ENCODE data around the gene HEBP1.
"Not testable (repeated sequence)": the region's sequence is repeated elsewhere in the genome, so short reads cannot be mapped to it uniquely, and the experiment has no call there.

HEBP1 gene, protein sequence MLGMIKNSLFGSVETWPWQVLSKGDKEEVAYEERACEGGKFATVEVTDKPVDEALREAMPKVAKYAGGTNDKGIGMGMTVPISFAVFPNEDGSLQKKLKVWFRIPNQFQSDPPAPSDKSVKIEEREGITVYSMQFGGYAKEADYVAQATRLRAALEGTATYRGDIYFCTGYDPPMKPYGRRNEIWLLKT

DNA sequence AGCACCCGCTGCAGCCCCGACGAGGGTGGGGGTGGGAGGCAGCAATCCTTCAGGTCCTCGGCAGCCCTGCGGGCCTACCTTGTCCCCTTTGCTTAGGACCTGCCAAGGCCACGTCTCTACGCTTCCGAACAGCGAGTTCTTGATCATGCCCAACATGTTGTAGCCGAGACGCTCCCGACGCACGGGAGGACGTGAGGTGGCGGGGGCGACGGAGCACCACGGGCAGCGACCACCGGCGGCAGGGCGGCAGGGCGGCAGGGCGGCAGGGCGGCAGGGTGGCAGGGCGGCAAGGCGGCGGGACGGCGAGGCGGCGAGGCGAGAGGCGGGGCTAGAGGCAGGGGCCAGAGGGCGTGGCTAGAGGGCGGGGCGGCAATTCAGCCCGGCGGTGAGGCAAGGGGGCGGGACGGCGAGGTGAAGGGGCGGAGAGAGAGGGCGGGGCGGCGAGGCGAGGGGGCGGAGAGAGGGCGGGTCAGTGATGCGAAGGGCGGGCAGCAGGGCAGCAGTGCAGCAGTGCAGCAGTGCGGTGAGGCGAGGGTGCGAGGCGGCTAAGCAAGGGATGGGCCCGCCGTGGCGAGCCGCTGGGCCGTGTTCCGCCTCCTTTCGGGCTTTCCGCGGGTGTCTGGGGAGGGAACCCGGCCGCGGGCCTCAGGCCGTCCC lies at the start of gene HEBP1:
TSS of gene HEBP1 (minus strand) at position 307 of the 657 bp plus-strand sequence. CDS start at position 156, 151 bp downstream.
- DNase-seq: peak; percentile 77 to 89

DNA sequence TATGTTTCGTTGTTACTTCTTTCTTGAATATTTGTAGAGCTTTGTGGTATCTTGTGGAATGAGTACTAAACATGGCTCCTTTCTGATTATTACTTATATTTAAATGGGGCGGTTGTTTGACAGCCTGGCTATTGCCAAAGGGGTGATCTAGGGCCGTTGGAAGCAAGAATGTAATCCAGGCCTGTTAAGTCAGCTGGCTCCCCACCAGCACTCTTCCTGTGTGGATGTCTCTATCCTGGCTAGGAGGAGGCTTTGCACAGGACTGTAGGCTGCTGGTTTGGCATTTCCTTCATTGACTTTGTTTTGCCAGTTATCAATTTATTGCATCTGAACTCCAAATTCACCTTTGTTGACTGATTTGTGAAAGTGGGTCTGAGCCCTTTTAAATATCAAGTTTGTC lies 49.8 kb upstream of the HEBP1 start:
- no peak for DNase-seq

DNA sequence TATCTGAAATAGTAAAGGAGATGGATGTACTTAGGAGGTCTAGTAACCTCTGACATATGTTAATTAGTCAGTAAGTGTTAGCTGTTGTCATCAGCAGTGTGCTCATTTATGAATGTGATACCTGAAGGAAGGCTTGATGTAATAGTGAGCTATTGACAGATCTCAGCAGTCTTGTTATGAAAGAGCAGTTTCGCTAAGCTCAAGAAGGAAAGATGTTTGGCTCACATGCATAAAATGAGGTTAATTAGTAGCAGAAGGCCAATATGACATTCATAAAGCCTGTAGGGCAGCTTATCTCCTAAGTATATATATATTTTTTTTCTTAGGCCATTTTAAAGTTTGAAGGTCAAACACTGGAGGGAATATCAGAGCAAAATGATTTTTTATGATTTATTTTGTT lies 46.9 kb upstream of the HEBP1 start:
- DNase-seq: no peak

DNA sequence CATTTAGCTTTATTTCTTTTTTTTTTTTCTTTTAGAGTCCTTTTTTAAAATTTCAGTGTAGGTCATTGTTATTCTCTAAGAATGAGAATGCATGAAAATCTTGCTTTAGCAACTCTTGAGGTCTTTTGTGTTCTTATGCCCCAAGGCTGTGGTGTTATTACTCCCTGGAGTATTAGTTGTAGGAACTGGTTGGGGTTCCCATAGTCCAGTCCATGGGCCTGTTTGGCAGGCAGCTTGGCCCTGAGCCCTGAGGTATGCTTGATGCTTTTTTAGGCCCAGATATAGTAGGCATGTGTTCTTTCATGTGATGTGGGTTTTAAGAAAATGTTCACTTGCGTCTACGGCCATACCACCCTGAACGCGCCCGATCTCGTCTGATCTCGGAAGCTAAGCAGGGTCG lies 45.8 kb upstream of the HEBP1 start:
- DNase-seq: no peak

DNA sequence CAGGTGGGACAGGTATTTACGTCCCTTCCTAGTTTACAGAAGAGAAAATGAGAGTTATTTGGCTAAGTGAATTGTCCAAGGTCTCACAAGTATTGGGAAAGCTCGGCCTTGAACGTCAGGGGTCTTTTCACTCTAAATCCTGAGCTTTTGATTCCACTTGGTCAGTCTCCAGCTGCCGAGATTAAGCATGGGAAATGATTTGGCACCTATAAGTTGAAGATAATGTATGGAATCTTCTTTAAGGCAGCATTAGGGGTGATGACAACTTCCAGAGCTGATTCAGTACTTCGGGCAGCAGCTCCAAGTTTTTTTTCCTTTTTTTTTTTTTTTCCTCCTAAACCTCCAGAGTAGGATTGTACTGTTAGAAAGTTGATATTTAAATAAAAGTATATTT lies 44.8 kb upstream of the HEBP1 start:
- DNase-seq: no peak

DNA sequence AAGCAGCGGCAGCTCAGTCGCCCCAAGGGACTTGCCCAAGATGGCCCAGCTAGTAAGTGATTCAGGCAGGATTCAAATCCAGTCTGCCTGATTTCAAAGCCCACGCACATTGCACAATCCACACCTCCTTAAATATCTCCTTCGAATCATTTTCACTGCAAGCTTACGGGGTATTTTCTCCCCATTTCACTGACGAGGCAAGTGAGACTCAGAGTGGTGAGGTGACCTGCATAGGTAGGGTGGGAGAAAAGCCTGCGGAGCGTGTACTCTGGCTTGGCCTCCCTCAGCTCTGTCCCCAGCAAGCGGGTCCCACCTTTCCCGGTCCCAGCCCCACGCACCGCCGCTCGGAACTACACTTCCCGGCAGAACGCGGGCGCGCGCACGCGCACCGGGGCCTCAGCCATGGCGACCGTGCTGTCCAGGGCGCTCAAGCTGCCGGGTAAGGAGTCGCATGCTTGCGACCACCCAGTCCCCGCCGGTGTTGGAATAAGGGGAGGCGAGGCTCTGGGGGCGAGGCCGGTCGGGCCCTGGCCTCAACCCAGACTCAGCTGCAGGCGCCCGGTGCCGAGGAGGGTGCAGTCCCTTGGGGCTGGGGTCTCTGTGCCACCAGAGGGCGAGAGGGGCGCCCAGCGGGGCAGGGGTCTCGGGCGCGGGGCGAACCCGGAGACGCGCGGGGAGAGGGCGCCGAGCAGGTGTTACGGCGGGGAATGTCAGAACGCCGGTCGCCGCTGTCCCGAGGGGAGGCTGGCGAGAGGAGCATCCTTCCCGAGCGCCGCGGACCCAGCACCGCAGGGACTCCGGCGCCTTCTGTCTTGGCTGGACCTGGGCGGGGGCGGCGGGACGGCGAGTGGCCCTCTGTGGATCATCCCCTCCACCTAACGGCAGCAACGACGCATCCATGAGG lies 44.2 kb upstream of the HEBP1 start, which contains the start of gene FAM234B:
TSS of gene FAM234B (plus strand) at position 380 of the 904 bp plus-strand sequence. CDS start at position 403, 23 bp downstream.
- peak; percentile 49 to 77 for DNase-seq

DNA sequence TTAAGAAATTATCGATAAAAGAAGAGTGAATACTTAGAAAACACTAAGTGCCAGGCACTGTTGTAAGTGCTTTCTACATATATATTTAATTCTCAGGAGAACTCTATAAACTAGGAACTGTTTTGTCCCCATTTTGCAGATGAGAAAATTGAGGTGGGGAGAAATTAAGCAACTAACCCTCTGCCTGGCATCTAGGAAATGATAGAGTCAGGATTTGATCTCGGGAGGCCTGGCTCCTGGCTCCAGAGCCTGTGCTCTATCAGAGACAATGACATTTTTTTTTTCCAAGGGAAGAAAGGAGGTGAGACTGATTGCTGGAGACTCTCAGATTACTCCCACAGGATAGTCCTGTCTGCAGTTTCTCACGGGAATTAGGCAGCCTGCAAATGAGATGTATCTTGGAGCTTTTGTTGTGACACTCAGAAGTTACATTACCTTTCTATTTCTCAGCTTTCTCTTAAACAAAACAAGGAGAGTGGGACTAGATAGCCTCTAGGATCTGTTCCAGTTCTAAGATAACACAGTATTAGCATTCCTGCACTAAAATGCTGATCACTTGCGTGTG lies 42.7 kb upstream of the HEBP1 start:
- no peak for DNase-seq

DNA sequence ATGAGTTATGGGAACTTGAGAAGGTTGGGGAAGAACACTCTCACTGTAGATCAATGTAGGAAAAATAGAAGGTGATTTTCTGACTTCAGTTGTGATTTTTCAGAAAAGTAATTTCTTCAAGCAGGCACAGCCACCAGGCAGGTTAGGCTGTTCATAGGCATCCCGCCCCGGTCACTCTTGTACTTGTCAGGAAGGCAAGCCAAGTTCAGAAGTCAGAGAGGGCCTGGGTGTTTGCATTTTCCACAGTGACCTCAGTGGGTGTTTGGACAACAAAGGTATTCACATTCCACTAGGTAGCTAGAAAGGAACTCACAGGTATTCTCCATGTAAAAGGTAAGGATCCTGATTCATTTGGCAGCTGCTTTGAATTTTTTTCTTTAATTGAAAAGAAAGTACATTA lies 41.2 kb upstream of the HEBP1 start:
- no peak for DNase-seq

DNA sequence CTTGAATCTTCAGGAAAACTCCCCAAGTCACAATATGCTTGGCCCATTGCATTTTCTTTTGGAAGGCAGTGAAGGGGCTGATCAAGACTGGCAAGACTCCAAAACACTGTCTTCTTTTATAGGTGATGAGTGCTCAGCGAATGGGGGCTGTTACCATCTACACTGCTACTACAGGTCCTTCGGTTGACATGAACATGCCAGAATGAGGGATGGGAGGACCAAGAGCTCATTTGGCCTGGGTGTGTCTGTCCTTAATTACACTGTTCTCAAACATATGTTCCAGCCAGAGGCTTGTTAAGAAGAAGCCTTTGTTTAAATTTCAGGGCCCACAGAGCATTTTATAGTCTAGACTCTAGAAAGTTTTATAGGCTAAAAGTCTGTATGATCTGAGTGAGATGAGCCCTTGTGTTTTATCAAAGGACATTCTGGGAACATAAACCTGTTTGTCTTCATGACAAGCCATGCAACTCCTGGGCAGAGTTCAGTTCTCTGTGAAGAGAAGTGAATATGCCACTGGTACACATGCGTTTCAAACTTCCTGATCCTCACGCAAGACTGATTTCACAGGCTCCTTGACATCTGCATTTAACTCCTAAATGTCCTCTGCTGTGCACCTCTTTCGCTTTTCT lies 39.4 kb upstream of the HEBP1 start:
- no peak for DNase-seq

DNA sequence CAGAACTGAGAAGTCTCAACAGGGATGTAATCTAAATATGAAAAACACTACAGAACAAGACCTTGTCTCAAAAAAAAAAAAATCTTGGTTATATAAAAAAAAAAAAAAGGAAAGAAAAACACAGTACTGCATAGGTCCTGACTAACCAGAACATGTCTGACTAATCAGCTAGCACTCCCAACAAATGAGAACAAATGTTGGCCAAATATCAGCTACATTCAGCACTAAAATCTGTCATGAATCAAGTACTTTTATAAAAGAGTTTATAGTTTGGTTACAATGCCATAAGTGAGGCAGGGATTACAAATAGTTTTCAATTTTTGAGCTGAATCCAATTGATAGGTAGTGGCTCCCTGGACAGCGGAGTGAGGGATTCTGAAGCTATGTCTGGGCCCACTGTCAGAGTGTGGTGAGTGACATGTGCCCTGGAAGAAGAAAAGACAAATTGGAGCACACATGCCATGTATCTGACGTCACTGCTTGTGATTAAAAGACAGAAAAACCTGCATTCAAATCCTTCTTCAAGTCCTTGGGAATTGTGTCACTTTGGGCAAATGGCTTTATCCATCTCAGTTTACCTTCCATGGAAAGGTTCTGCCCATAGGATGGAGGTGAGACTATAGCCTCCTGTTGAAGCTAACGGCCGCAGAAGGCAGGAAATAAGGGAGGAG lies 38.6 kb upstream of the HEBP1 start:
- DNase-seq: no peak

DNA sequence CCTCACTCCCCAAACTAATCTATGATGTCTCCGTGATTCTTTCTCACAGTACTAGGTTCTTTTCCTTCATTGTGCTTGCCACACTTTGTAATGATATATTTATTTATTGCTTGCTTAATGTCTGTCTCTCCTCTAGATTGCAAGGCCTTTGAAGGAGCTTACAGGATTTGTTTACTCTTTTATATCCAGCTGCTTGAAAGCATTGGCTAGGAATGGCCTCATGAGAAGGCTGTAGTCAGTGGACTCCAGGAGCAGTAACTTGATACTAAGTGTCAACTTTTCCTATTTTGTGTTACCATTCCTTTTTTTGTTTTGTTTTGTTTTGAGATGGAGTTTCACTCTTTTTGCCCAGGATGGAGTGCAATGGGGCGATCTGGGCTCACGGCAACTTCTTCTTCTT lies 36.8 kb upstream of the HEBP1 start:
- DNase-seq: no peak

DNA sequence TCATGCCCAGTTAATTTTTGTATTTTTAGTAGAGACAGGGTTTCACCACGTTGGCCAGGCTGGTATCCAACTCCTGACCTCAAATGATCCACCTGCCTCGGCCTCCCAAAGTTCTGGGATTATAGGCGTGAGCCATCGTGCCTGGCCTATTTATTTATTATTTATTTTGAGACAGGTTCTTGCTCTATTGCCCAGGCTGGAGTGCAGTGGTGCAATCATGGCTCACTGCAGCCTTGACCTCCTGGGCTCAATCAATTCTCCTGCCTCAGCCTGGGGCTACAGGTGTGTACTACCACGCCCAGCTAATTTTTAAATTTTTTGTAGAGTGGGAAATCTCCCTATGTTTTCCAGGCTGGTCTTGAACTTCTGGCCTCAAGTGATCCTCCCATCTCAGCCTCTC lies 35.3 kb upstream of the HEBP1 start:
- not testable (repeated sequence) for DNase-seq

DNA sequence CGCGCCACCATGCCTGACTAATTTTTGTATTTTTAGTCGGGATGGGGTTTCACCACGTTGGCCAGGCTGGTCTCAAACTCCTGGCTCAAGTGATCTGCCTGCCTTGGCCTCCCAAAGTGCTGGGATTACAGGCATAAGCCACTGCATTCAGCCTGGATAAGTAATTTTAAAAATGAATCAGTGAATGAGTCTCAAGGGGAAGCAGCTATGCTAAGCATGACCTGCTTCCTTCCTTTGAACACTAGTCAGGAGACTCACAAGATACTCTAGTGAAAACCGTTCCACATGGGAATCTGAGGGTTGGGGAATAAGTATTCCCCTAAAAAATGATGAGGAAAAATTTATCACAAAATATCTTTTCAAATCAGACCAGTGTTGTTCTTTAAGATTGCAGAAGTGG lies 33.4 kb upstream of the HEBP1 start:
- no peak for DNase-seq

DNA sequence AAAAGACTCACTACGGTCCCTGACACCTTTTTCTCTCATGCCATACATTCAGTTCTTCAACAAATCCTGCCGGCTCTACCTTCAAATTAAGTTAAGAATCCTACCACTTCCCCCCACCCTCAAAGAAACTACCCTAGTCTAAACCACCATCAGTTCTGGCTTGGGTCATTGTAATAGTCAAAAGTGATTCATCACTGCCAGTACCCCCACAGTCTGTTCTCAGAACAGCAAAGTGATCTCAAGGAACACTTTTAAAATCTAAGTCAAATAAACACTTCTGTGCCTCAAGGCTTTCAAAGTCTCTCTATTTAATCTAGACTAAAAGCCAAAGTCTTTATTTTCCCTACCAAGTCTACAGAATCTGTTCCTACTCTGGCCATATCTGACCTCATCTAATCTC lies 32.1 kb upstream of the HEBP1 start:
- no peak for DNase-seq

DNA sequence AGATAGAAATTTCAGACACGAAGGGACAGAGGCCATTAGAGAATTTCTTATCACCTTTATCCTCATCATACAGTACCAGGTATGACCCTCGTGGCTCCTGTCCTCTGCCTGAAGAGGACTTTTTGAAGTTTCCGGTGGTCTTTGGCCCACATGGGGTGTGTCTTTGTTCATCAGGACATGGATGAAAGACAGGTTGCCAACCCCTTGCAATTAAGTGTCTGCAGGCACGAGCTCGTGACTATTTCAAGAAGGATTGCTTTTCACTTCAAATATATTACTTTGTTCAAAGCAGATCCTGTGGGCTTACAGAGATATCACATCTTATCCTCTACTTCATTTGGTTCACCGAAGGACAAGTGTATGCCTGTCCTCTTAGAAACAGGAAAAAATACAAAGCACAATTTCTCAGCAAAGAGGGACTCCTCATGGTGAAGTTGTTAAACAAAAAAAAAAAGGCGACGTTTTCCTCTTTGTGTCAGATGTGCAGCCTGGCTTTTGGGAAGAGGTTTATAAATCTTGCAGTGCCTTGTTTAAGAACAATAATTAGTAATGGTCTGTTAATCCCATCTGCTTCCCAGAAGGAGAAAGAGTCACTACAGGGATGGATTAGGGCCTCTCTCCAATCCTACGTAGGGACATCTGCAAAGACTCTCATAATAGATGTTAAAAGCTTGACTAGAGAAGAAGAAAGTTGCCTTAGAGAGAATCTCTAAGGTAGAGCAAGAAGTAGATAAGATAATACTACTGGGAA lies 30.7 kb upstream of the HEBP1 start:
- no peak for DNase-seq

DNA sequence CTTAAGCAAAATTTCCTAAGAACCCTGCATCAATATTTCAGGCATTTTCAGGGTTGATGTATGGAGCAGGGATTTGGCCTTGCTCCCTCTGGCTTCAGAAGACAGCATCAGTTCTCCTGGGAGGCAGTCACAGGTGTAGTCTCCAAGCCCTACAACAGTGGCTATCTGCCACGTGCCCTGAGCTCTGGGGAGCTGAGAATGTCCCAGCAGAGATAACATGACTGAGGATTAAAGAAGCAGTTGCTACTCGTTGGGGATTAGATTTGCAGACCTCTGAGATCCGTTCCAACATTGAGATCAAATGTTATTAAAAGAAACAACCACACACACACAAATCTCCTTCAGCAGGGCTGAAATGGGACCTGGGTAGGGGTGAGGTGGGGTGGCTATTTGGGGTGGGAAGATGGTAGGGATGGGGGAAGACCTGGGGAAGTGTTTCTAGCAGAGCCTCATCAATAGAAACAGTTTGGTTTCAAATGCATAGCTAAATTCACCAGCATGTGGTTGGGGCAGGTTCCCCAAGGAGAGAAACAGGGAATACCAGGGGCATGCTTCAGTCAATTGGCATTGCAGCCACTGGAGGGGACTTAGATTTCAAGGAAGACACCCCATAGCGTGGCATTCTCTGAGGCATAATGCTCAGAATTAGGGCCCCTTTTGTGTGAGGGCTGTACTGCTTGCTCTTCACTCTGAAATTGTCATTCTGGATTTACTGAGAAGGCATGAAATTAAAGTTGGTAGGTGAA lies 28.9 kb upstream of the HEBP1 start:
- DNase-seq: no peak

DNA sequence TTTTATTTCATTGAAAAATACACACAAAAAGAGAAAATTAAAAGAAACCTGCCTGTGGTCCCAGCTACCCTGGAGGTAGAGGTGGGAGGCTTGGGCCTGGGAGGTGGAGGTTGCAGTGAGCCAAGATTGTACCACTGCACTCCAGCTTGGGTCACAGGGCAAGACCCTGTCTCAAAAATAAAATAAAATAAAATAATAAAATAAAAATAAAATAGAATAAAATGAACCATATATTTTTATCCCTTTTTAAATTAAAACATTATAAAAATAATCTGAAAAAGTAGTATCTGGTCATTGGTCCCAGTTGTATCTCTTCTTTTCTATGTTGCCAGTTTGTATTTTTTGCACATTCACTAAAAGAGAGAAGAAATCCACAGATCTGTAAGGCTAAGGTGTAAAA lies 27.4 kb upstream of the HEBP1 start:
- DNase-seq: no peak

DNA sequence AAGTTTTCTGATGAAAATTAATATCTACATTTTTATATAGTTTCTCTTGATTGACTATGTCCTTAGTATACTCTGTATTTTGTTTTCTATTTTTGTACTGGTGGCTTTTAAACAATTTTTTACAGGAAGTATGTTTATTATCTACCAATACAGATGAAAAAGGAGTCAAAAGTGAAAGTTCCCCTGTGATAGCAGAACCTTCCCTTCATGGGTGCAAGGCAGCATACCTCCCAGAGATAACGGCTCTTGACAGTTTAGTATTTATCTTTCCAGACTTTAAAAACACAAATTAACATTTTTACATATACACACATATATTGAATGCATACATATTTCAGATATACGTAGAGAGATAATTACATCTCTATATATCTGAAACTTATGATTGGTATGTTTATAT lies 27.0 kb upstream of the HEBP1 start:
- no peak for DNase-seq

DNA sequence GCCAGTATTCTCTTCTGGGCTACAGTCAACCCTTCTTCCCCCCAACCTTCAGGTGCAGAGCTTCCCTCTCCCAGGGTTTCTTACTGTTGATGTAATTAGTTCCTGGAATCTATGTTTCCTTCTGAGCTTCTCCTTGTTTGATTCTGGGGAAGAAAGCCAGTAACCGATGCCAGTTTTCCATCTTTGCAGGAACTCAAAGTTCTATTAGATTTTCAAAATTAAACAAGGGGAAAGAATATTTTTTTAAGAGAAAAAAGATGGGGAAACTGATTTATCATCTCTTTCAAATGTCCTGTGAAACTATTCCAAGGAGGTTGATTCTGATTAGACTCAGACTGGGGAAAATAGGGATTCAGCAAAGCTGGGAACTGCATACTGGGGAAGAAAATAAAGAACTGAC lies 26.2 kb upstream of the HEBP1 start:
- DNase-seq: no peak

DNA sequence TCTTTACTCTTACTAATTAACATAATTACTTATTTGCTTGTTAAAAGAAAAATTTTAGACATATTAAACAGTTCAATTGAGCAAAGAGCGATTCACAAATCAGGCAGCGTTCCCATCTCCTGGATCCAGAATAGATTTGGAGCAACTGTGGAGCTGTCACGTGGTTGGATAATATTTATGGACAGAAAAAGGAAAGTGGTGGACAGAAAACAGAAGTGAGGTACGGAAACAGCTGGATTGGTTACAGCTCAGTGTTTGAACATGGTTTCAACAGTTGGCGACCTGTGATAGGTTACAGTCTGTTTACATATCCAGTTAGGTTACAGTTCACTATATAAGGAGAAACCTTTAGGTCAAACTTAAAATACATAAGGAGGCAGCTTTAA lies 24.5 kb upstream of the HEBP1 start:
- DNase-seq: no peak
